GM12878 (cell line): ENCODE data around the gene CRYGA. TPM values are rescaled to one million over a fixed set of nuclear protein-coding genes. Genes with fewer than 3 reads are reported as not detected.

Experiments used
- ATAC-seq: fragments of 200-7000 bp; cut with Tn5 transposase; 3 replicates; pipeline ENCODE4 v1.9.1; 2020; ENCODE audit warnings: mild to moderate bottlenecking, moderate library complexity
- BruUV-seq: library from RNA; stranded (reverse); fragments of 400-500 nt; replicated peaks from 2 replicates; lab custom pipeline; 2021; lab: Mats Ljungman, UMichigan
- CTCF ChIA-PET: fragments of 300-600 bp; sonication (Branson Sonifier 250); formaldehyde crosslinking; extraction: SDS; loops from one replicate; lab custom pipeline; 2021; ENCODE audit warnings: inconsistent platforms; lab: Yijun Ruan, JAX
- POLR2A ChIA-PET: fragments of 350-600 bp; formaldehyde crosslinking; extraction: SDS; loops from one replicate; lab custom pipeline; 2021; ENCODE audit warnings: inconsistent platforms; lab: Charles Lee
- RAD21 ChIA-PET: fragments of 300-600 bp; sonication (Branson Sonifier 250); formaldehyde crosslinking; loops from one replicate; lab custom pipeline; 2023; ENCODE audit warnings: antibody characterized with exemption; ENCODE audit not compliant: unreplicated experiment; lab: Charles Lee
- SMC1A ChIA-PET: fragments of 300-600 bp; sonication (Branson Sonifier 250); formaldehyde crosslinking; loops from one replicate; lab custom pipeline; 2023; ENCODE audit not compliant: unreplicated experiment, uncharacterized antibody; lab: Charles Lee
- DNase-seq: peaks from one replicate; pipeline ENCODE4 v3.0.0-alpha.2; 2011; ENCODE audit warnings: low read depth, low spot score
- FAIRE-seq: peaks from 3 replicates; lab custom pipeline; 2011; peaks lifted over from hg19 to GRCh38; lab: Jason Lieb, UNC
- H2AFZ ChIP-seq: 2 replicates; pipeline ENCODE4 v1.6.0; 2011; ENCODE audit warnings: low read depth, low read length, control low read depth; ENCODE audit not compliant: control insufficient read depth
- H3K27ac ChIP-seq: 2 replicates; pipeline ENCODE4 v1.5.1; 2011; ENCODE audit warnings: control low read depth; ENCODE audit not compliant: control insufficient read depth, insufficient read depth
- H3K27me3 ChIP-seq, 2 experiments: replicated peaks in 1 of 2; 2 replicates each; pipeline versions ENCODE4 v1.6.0 to v1.6.1; 2011; ENCODE audit warnings: low read length in 1 of 2; ENCODE audit not compliant: control insufficient read depth in 2 of 2, insufficient read depth in 2 of 2
- H3K36me3 ChIP-seq, 2 experiments: 2 replicates each; pipeline ENCODE4 v1.5.1; 2011; ENCODE audit warnings: low read length in 1 of 2; ENCODE audit not compliant: control insufficient read depth in 2 of 2, insufficient read depth in 2 of 2
- H3K4me1 ChIP-seq: 2 replicates; pipeline ENCODE4 v1.6.1; 2011; ENCODE audit warnings: mild to moderate bottlenecking, low read length, moderate library complexity, mixed read lengths; ENCODE audit not compliant: control insufficient read depth, insufficient read depth
- H3K4me2 ChIP-seq: 2 replicates; pipeline ENCODE4 v1.6.0; 2011; ENCODE audit warnings: control low read depth; ENCODE audit not compliant: control insufficient read depth, insufficient read depth
- H3K4me3 ChIP-seq: fragments of 200-600 bp; sonication (generic); 2 replicates; pipeline ENCODE4 v1.5.1; 2016
- H3K79me2 ChIP-seq: 2 replicates; pipeline ENCODE4 v1.6.0; 2011; ENCODE audit warnings: low read length; ENCODE audit not compliant: control insufficient read depth, insufficient read depth
- H3K9ac ChIP-seq: 2 replicates; pipeline ENCODE4 v1.8.0; 2011; ENCODE audit warnings: low read length, control low read depth, mixed read lengths; ENCODE audit not compliant: control insufficient read depth, insufficient read depth
- H3K9me3 ChIP-seq: replicated peaks from 3 replicates; pipeline ENCODE4 v1.5.1; 2011; ENCODE audit warnings: mild to moderate bottlenecking, low read length; ENCODE audit not compliant: control insufficient read depth, insufficient read depth
- H4K20me1 ChIP-seq: 2 replicates; pipeline ENCODE4 v1.6.0; 2011; ENCODE audit not compliant: control insufficient read depth, insufficient read depth
- CBX3 ChIP-seq: fragments of 200-600 bp; sonication (generic); IDR thresholded peaks from 2 replicates; pipeline ENCODE4 v1.6.1; 2016; ENCODE audit warnings: low read depth, borderline replicate concordance
- KAT2A ChIP-seq: conservative IDR thresholded peaks from 2 replicates; pipeline ENCODE4 v1.6.1; 2011; ENCODE audit warnings: low read depth, low read length; ENCODE audit not compliant: control insufficient read depth
- KLF5 ChIP-seq: fragments of 450-650 bp; IDR thresholded peaks from 2 replicates; pipeline ENCODE4 v1.6.1; 2014; ENCODE audit warnings: mild to moderate bottlenecking; ENCODE audit not compliant: partially characterized antibody
- MYB ChIP-seq: fragments of 150-350 bp; IDR thresholded peaks from 2 replicates; pipeline ENCODE4 v1.6.1; 2014; ENCODE audit warnings: mild to moderate bottlenecking, low read depth, low read length, borderline replicate concordance
- NFYA ChIP-seq: IDR thresholded peaks from 2 replicates; pipeline ENCODE4 v1.6.1; 2011; ENCODE audit warnings: low read depth, mild to moderate bottlenecking, low read length, improper control_type of control experiment, borderline replicate concordance
- PBX3 ChIP-seq: IDR thresholded peaks from 2 replicates; pipeline ENCODE4 v1.6.1; 2011; ENCODE audit warnings: mild to moderate bottlenecking, low read depth, low read length, moderate library complexity; ENCODE audit not compliant: insufficient replicate concordance
- POLR2AphosphoS2 ChIP-seq: IDR thresholded peaks from 2 replicates; pipeline ENCODE4 v1.6.1; 2011; ENCODE audit warnings: low read depth, mild to moderate bottlenecking, low read length, improper control_type of control experiment, moderate library complexity
- POLR2AphosphoS5 ChIP-seq: IDR thresholded peaks from 2 replicates; pipeline ENCODE4 v1.6.1; 2011; ENCODE audit warnings: mild to moderate bottlenecking, low read length, inconsistent platforms
- RELA ChIP-seq: fragments of 450-650 bp; IDR thresholded peaks from 2 replicates; pipeline ENCODE4 v1.8.0; 2014; ENCODE audit warnings: borderline replicate concordance; ENCODE audit not compliant: partially characterized antibody
- SRF ChIP-seq, 2 experiments: IDR thresholded peaks; 2 replicates each; pipeline ENCODE4 v1.6.1; 2011; ENCODE audit warnings: low read depth in 2 of 2, low read length in 2 of 2, mild to moderate bottlenecking in 1 of 2, moderate library complexity in 1 of 2
- WRNIP1 ChIP-seq: IDR thresholded peaks from 2 replicates; pipeline ENCODE4 v1.6.1; 2011; ENCODE audit warnings: low read depth, low read length, improper control_type of control experiment, borderline replicate concordance
- ZNF24 ChIP-seq: fragments of 450-650 bp; IDR thresholded peaks from 2 replicates; pipeline ENCODE4 v1.6.1; 2017; ENCODE audit warnings: antibody characterized with exemption, mild to moderate bottlenecking
- WGBS: methylation state at CpG from one replicate; pipeline ENCODE4 v1.1.6; 2016; ENCODE audit warnings: low lambda C conversion rate; ENCODE audit not compliant: insufficient replicate concordance, insufficient coverage; ENCODE audit errors: missing lambda C conversion rate; 5-methylcytosine and 5-hydroxymethylcytosine counted together
- in situ Hi-C: fragments of 300-500 bp; cut with MboI; formaldehyde crosslinking; loops from 9 replicates; pipeline ENCODE4 v1.14.3; 2018; ENCODE audit warnings: mixed read lengths
- intact Hi-C: fragments of 100-400 bp; cut with micrococcal nuclease; formaldehyde crosslinking; loops from one replicate; pipeline ENCODE4 v1.14.2; 2022; ENCODE audit not compliant: unreplicated experiment
- polyA plus RNA-seq, 11 experiments: library from polyadenylated mRNA; depleted of rRNA in 4 of 11; unstranded in 6 of 11; stranded (reverse) in 5 of 11; fragments of >200 nt; fragmentation: Nextera tagmentation in 4 of 11; fragmentation: Illumina TruSeq in 1 of 11; extraction: Ambion mirVana in 4 of 11; extraction: Trizol in 1 of 11; gene quantifications; 1 replicate in 1 of 11; 2 replicates in 10 of 11; pipeline versions ENCODE4 v1.2.1 to v1.2.3, GENCODE V29; 2011 to 2016; ENCODE audit warnings: inconsistent platforms in 2 of 11, missing spikeins in 2 of 11, low read depth in 1 of 11
- total RNA-seq, 4 experiments: library from RNA; depleted of rRNA in 3 of 4; stranded (reverse); fragments of >200 nt in 3 of 4; fragmentation: Illumina TruSeq in 1 of 4; extraction: Trizol in 1 of 4; gene quantifications; 2 replicates each; pipeline versions ENCODE4 v1.2.1 to v1.2.3, GENCODE V29; 2013 to 2021

CRYGA gene
- total and polyA plus RNA-seq, 10 of the 15 experiments (the other 5 are each of a cell fraction or from before 2014, with no cell fraction given), result not detected

GRCh38 chr2:208130712-208131110, 32.7 kb downstream of the CRYGA start:
- RAD21 ChIA-PET, result no interaction called here
- Histone ChIP-seq H3K79me2 (no peaks in the 10 kb centered on the region), H3K36me3 (no peaks in the 10 kb centered on the region), H3K9me3 (no peaks in the 10 kb centered on the region; the same call in 2 of the 3 replicates), H3K4me1 (peaks cover 2% of the 10 kb centered on the region; the same call in 1 of the 2 replicates), H4K20me1 (no peaks in the 10 kb centered on the region; the same call in 1 of the 2 replicates), H2AFZ (no peak overlapping the region), H3K4me2 (no peak overlapping the region), H3K27me3 (no peaks in the 10 kb centered on the region), H3K4me3 (no peak overlapping the region), H3K27ac (no peak overlapping the region), H3K9ac (no peak overlapping the region)
- 74% methylated on average over 6 of the region's 6 CpGs for WGBS
- intact Hi-C loops (no loop called here), in situ Hi-C loops (no loop called here)
- POLR2A ChIA-PET, result no interaction called here
- CTCF ChIA-PET, result interaction anchor here (1.0 to 1.3 kb wide), 2 partner anchors 12 to 45 kb away, joined by 3 read pairs; no protein-coding TSS in a partner anchor
- TF ChIP-seq POLR2AphosphoS2, result no peak
- no peak for TF ChIP-seq KAT2A
- no peak for TF ChIP-seq RELA
- no peak for TF ChIP-seq PBX3
- no peak for TF ChIP-seq CBX3
- TF ChIP-seq NFYA, result no peak
- no peak for TF ChIP-seq POLR2AphosphoS5
- no peak for TF ChIP-seq ZNF24
- TF ChIP-seq KLF5, result no peak
- no peak for TF ChIP-seq SRF (IDR thresholded peaks at IDR 0.05; ENCODE audit: low read depth in 2 of 2, low read length in 2 of 2)
- no peak for TF ChIP-seq WRNIP1
- TF ChIP-seq MYB, result no peak
- SMC1A ChIA-PET, result no interaction called here
- no peak for ATAC-seq
- no peak for DNase-seq
- FAIRE-seq, result no peak
- BruUV-seq, result no TSS peak
